ENCODE results near the gene LAMB1. TPM values are rescaled to one million over a fixed set of nuclear protein-coding genes. Genes with fewer than 3 reads are reported as not detected.
"Not testable (repeated sequence)": the region's sequence is repeated elsewhere in the genome, so short reads cannot be mapped to it uniquely, and the experiment has no call there.

The LAMB1 gene
- total RNA-seq, 1 donor from 2014 or later: 83.2 TPM

GRCh38 chr7:107960272-107960671 is 42.7 kb downstream of the LAMB1 start:
- intact Hi-C loops (cut with DNase I): no loop called here
- ATAC-seq (no peak), DNase-seq (ENCODE audit: missing footprints) (no peak)

- ATAC-seq (no peak), DNase-seq (ENCODE audit: missing footprints) (no peak)
- intact Hi-C loops (cut with DNase I): no loop called here
These were observed 43.4 kb downstream of the LAMB1 start for GRCh38 chr7:107959527-107959898.

- DNase-seq (ENCODE audit: missing footprints) (no peak), ATAC-seq (peak; percentile 33)
- intact Hi-C loops (cut with DNase I): no loop called here
These were observed 44.0 kb downstream of the LAMB1 start for GRCh38 chr7:107958764-107959526.

- DNase-seq (ENCODE audit: missing footprints): no peak
- intact Hi-C loops (cut with DNase I): no loop called here
- peak; percentile 63 for ATAC-seq
These were observed 45.5 kb downstream of the LAMB1 start for GRCh38 chr7:107957436-107957835.

GRCh38 chr7:107956950-107957349 is 46.0 kb downstream of the LAMB1 start:
- ATAC-seq; intact Hi-C loops (cut with DNase I); DNase-seq (ENCODE audit: missing footprints): not testable (repeated sequence)

GRCh38 chr7:107955394-107955793 is 47.6 kb downstream of the LAMB1 start:
- intact Hi-C loops (cut with DNase I): no loop called here
- ATAC-seq (no peak), DNase-seq (ENCODE audit: missing footprints) (no peak)

- intact Hi-C loops (cut with DNase I): no loop called here
- DNase-seq (ENCODE audit: missing footprints): no peak
- no peak for ATAC-seq
These were observed 49.0 kb downstream of the LAMB1 start for GRCh38 chr7:107953924-107954303.

- DNase-seq (ENCODE audit: missing footprints) (no peak), ATAC-seq (no peak)
- intact Hi-C loops (cut with DNase I): no loop called here
These were observed 49.6 kb downstream of the LAMB1 start for GRCh38 chr7:107953265-107953923.

GRCh38 chr7:107951896-107952295 is 51.1 kb downstream of the LAMB1 start:
- DNase-seq (ENCODE audit: missing footprints) (no peak), ATAC-seq (no peak)
- intact Hi-C loops (cut with DNase I): no loop called here

GRCh38 chr7:107951172-107951787 is 51.7 kb downstream of the LAMB1 start:
- no peak for DNase-seq (ENCODE audit: missing footprints)
- intact Hi-C loops (cut with DNase I): no loop called here
- peak; percentile 23 for ATAC-seq

GRCh38 chr7:107949443-107949935 is 53.5 kb downstream of the LAMB1 start:
- no peak for ATAC-seq
- no peak for DNase-seq (ENCODE audit: missing footprints)
- intact Hi-C loops (cut with DNase I): no loop called here

GRCh38 chr7:107948645-107949442 is 54.1 kb downstream of the LAMB1 start:
- DNase-seq (ENCODE audit: missing footprints) (no peak), ATAC-seq (no peak)
- intact Hi-C loops (cut with DNase I): no loop called here

- intact Hi-C loops (cut with DNase I): no loop called here
- no peak for DNase-seq (ENCODE audit: missing footprints)
- no peak for ATAC-seq
These were observed 56.1 kb downstream of the LAMB1 start for GRCh38 chr7:107946881-107947280.

- DNase-seq (ENCODE audit: missing footprints): no peak
- ATAC-seq: no peak
- intact Hi-C loops (cut with DNase I): no loop called here
These were observed 56.5 kb downstream of the LAMB1 start for GRCh38 chr7:107946451-107946850.

- intact Hi-C loops (cut with DNase I): no loop called here
- ATAC-seq: no peak
- DNase-seq (ENCODE audit: missing footprints): no peak
These were observed 57.6 kb downstream of the LAMB1 start for GRCh38 chr7:107945332-107945731.

- ATAC-seq (no peak), DNase-seq (ENCODE audit: missing footprints) (no peak)
- intact Hi-C loops (cut with DNase I): no loop called here
These were observed 58.4 kb downstream of the LAMB1 start for GRCh38 chr7:107944411-107945169.

- intact Hi-C loops (cut with DNase I): no loop called here
- no peak for ATAC-seq
- no peak for DNase-seq (ENCODE audit: missing footprints)
These were observed 59.9 kb downstream of the LAMB1 start for GRCh38 chr7:107943018-107943417.

- ATAC-seq (peak; percentile 9), DNase-seq (ENCODE audit: missing footprints) (no peak)
- intact Hi-C loops (cut with DNase I): loop anchor here (2.0 kb wide), 1 partner anchor 78 kb away; no protein-coding TSS in a partner anchor
These were observed 62.0 kb downstream of the LAMB1 start for GRCh38 chr7:107940951-107941350.
